H9 (cell line): ENCODE results near the gene NLRC3. TPM values are rescaled to one million over a fixed set of nuclear protein-coding genes. Genes with fewer than 3 reads are reported as not detected.

Experiments
- DNase-seq: peaks from one replicate; pipeline ENCODE4 v3.0.0-alpha.2; 2017
- H2AFZ ChIP-seq: one replicate; pipeline ENCODE4 v1.6.1; 2013; ENCODE audit warnings: mild to moderate bottlenecking, low read length, control low read depth, moderate library complexity
- H2AK5ac ChIP-seq: 2 replicates; pipeline ENCODE4 v1.6.1; 2013; ENCODE audit warnings: low read length, control low read depth, mixed read lengths; ENCODE audit not compliant: insufficient read length
- H2BK120ac ChIP-seq: one replicate; pipeline ENCODE4 v1.6.1; 2013; ENCODE audit warnings: low read depth, mild to moderate bottlenecking, low read length, control low read depth, inconsistent platforms; ENCODE audit not compliant: poor library complexity, severe bottlenecking
- H2BK12ac ChIP-seq: 2 replicates; pipeline ENCODE4 v1.6.1; 2013; ENCODE audit warnings: low read length, control low read depth, mixed read lengths, low read depth; ENCODE audit not compliant: insufficient read length
- H2BK15ac ChIP-seq: 2 replicates; pipeline ENCODE4 v1.6.1; 2013; ENCODE audit warnings: low read depth, low read length, control low read depth
- H2BK20ac ChIP-seq: one replicate; pipeline ENCODE4 v1.6.1; 2013; ENCODE audit warnings: low read depth, mild to moderate bottlenecking, low read length, control low read depth, inconsistent platforms; ENCODE audit not compliant: poor library complexity, severe bottlenecking
- H2BK5ac ChIP-seq: 2 replicates; pipeline ENCODE4 v1.6.1; 2013; ENCODE audit warnings: low read length, control low read depth, mixed read lengths; ENCODE audit not compliant: insufficient read length
- H3K14ac ChIP-seq: 2 replicates; pipeline ENCODE4 v1.6.1; 2013; ENCODE audit warnings: low read length, control low read depth; ENCODE audit not compliant: insufficient read depth
- H3K18ac ChIP-seq: 2 replicates; pipeline ENCODE4 v1.6.1; 2013; ENCODE audit warnings: low read depth, mild to moderate bottlenecking, mixed read lengths, low read length, control low read depth; ENCODE audit not compliant: insufficient read length
- H3K23ac ChIP-seq: 2 replicates; pipeline ENCODE4 v1.6.1; 2013; ENCODE audit warnings: low read length, control low read depth, mixed read lengths, low read depth; ENCODE audit not compliant: insufficient read length
- H3K23me2 ChIP-seq: 2 replicates; pipeline ENCODE4 v1.6.1; 2013; ENCODE audit warnings: low read depth, mild to moderate bottlenecking, mixed read lengths, low read length, control low read depth; ENCODE audit not compliant: insufficient read length, poor library complexity, severe bottlenecking
- H3K27ac ChIP-seq: 2 replicates; pipeline ENCODE4 v1.5.1; 2013; ENCODE audit warnings: low read length, control low read depth, mixed read lengths, low read depth; ENCODE audit not compliant: insufficient read length
- H3K27me3 ChIP-seq: 2 replicates; pipeline ENCODE4 v1.6.1; 2013; ENCODE audit warnings: low read length, control low read depth, inconsistent platforms; ENCODE audit not compliant: insufficient read depth
- H3K4ac ChIP-seq: 2 replicates; pipeline ENCODE4 v1.6.1; 2013; ENCODE audit warnings: low read depth, mild to moderate bottlenecking, control low read depth, inconsistent platforms, low read length, moderate library complexity
- H3K4me1 ChIP-seq: 2 replicates; pipeline ENCODE4 v1.6.1; 2013; ENCODE audit warnings: low read length, control low read depth, inconsistent platforms; ENCODE audit not compliant: insufficient read depth
- H3K4me2 ChIP-seq: 2 replicates; pipeline ENCODE4 v1.6.1; 2013; ENCODE audit warnings: low read length, control low read depth, mixed read lengths; ENCODE audit not compliant: insufficient read length, insufficient read depth
- H3K56ac ChIP-seq: 2 replicates; pipeline ENCODE4 v1.6.1; 2013; ENCODE audit warnings: low read depth, mild to moderate bottlenecking, mixed read lengths, low read length, control low read depth; ENCODE audit not compliant: insufficient read length
- H3K79me1 ChIP-seq: 2 replicates; pipeline ENCODE4 v1.6.1; 2013; ENCODE audit warnings: low read depth, mild to moderate bottlenecking, moderate library complexity, low read length, control low read depth, inconsistent platforms; ENCODE audit not compliant: insufficient read depth, poor library complexity, severe bottlenecking
- H3K79me2 ChIP-seq: 2 replicates; pipeline ENCODE4 v1.6.1; 2013; ENCODE audit warnings: low read length, control low read depth, inconsistent platforms; ENCODE audit not compliant: insufficient read depth
- H3K9ac ChIP-seq: 2 replicates; pipeline ENCODE4 v1.6.1; 2013; ENCODE audit warnings: low read length, control low read depth, mixed read lengths; ENCODE audit not compliant: insufficient read length; ENCODE audit errors: extremely low read depth
- H3K9me3 ChIP-seq: one replicate; pipeline ENCODE4 v1.6.1; 2013; ENCODE audit warnings: low read depth, low read length, inconsistent platforms; ENCODE audit not compliant: control insufficient read depth
- H3T11ph ChIP-seq: one replicate; pipeline ENCODE4 v1.6.1; 2013; ENCODE audit warnings: mild to moderate bottlenecking, low read length, control low read depth, inconsistent platforms
- H4K20me1 ChIP-seq: one replicate; pipeline ENCODE4 v1.6.1; 2013; ENCODE audit not compliant: control insufficient read depth, insufficient read length, insufficient read depth
- H4K5ac ChIP-seq: 2 replicates; pipeline ENCODE4 v1.6.1; 2013; ENCODE audit warnings: low read depth, mild to moderate bottlenecking, mixed read lengths, low read length, control low read depth; ENCODE audit not compliant: insufficient read length
- H4K8ac ChIP-seq: replicated peaks from 2 replicates; pipeline ENCODE4 v1.6.1; 2013; ENCODE audit warnings: low read length, control low read depth, mixed read lengths, low read depth; ENCODE audit not compliant: insufficient read length
- H4K91ac ChIP-seq: 2 replicates; pipeline ENCODE4 v1.6.1; 2013; ENCODE audit warnings: low read depth, mild to moderate bottlenecking, moderate library complexity, mixed read lengths, low read length, control low read depth; ENCODE audit not compliant: insufficient read length
- H3K27ac Mint-ChIP-seq, 3 experiments: 2 replicates in 2 of 3; 3 replicates in 1 of 3; pipeline ENCODE4 v1.8.0; 2020 to 2021; ENCODE audit warnings: mixed read lengths in 3 of 3, mild to moderate bottlenecking in 1 of 3, moderate library complexity in 1 of 3
- H3K27me3 Mint-ChIP-seq: 2 replicates; pipeline ENCODE4 v1.8.0; 2021; ENCODE audit warnings: low read depth, mild to moderate bottlenecking, moderate library complexity, mixed read lengths
- H3K36me3 Mint-ChIP-seq, 3 experiments: 2 replicates in 2 of 3; 3 replicates in 1 of 3; pipeline ENCODE4 v1.8.0; 2020 to 2021; ENCODE audit warnings: low read depth in 3 of 3, mixed read lengths in 3 of 3; ENCODE audit not compliant: insufficient read depth in 1 of 3
- H3K4me1 Mint-ChIP-seq, 2 experiments: 2 replicates each; pipeline ENCODE4 v1.8.0; 2020; ENCODE audit warnings: mixed read lengths in 2 of 2
- H3K4me3 Mint-ChIP-seq, 2 experiments: 2 replicates in 1 of 2; 3 replicates in 1 of 2; pipeline ENCODE4 v1.8.0; 2020 to 2021; ENCODE audit warnings: mild to moderate bottlenecking in 2 of 2, mixed read lengths in 2 of 2, moderate library complexity in 1 of 2
- H3K9me3 Mint-ChIP-seq, 2 experiments: 2 replicates in 1 of 2; 3 replicates in 1 of 2; pipeline ENCODE4 v1.8.0; 2020; ENCODE audit warnings: mild to moderate bottlenecking in 2 of 2, mixed read lengths in 2 of 2, moderate library complexity in 1 of 2
- CTCF ChIP-seq: fragments of 200-600 bp; sonication (generic); conservative IDR thresholded peaks from 3 replicates; pipeline ENCODE4 v1.8.0; 2021; ENCODE audit warnings: antibody characterized with exemption, mild to moderate bottlenecking
- WGBS: extraction: QIAGEN DNeasy Blood & Tissue Kit; methylation state at CpG from one replicate; pipeline ENCODE4 v1.1.7; 2013; ENCODE audit warnings: missing lambda C conversion rate, low lambda C conversion rate, mixed read lengths; ENCODE audit not compliant: insufficient read length; ENCODE audit errors: extremely low coverage; 5-methylcytosine and 5-hydroxymethylcytosine counted together
- total RNA-seq: library from RNA; stranded (reverse); gene quantifications from 2 replicates; pipeline ENCODE4 v1.2.1, GENCODE V29; 2021

NLRC3 gene
- total RNA-seq, 1 experiment from 2014 or later: 0.44 TPM

GRCh38 chr16:3523281-3523680, 53.9 kb downstream of the NLRC3 start:
- H2BK12ac ChIP-seq: no peak overlapping the region
- H3K27ac ChIP-seq: no peak overlapping the region
- H3K9me3 ChIP-seq: no peaks in the 10 kb centered on the region
- no peak overlapping the region for H2BK15ac ChIP-seq
- no peaks in the 10 kb centered on the region for H3K79me2 ChIP-seq
- no peak overlapping the region for H3K4ac ChIP-seq
- H3K4me1 ChIP-seq: no peaks in the 10 kb centered on the region
- H2AFZ ChIP-seq: no peak overlapping the region
- peaks cover 0 to 6% of the 10 kb centered on the region in 2 experiments; a peak in 2 of 4 replicates for H3K4me1 Mint-ChIP-seq
- no peak overlapping the region for H2AK5ac ChIP-seq
- no peak overlapping the region for H4K91ac ChIP-seq
- no peak for TF ChIP-seq CTCF
- H3K23ac ChIP-seq: no peak overlapping the region
- no peaks in the 10 kb centered on the region for H3K23me2 ChIP-seq
- H3K27ac Mint-ChIP-seq: no peak overlapping the region
- no peak overlapping the region for H3T11ph ChIP-seq
- no CpG with 5 or more reads among the region's 3 CpGs for WGBS
- peaks cover 11% of the 10 kb centered on the region in 2 experiments; a peak in 4 of 5 replicates for H3K9me3 Mint-ChIP-seq
- no peak overlapping the region for H2BK5ac ChIP-seq
- no peak overlapping the region for H3K14ac ChIP-seq
- no peak overlapping the region for H4K8ac ChIP-seq
- H3K79me1 ChIP-seq: no peaks in the 10 kb centered on the region
- no peak overlapping the region for H2BK20ac ChIP-seq
- no peak overlapping the region for H3K9ac ChIP-seq
- H3K4me2 ChIP-seq: no peak overlapping the region
- no peak overlapping the region for H2BK120ac ChIP-seq
- H3K18ac ChIP-seq: no peak overlapping the region
- H3K27me3 Mint-ChIP-seq: no peaks in the 10 kb centered on the region
- H3K4me3 Mint-ChIP-seq: no peak overlapping the region
- peaks cover 23 to 44% (median 39%) of the 10 kb centered on the region in 3 experiments for H3K36me3 Mint-ChIP-seq
- no peaks in the 10 kb centered on the region for H3K27me3 ChIP-seq
- H4K20me1 ChIP-seq: no peaks in the 10 kb centered on the region
- no peak overlapping the region for H4K5ac ChIP-seq
- no peak overlapping the region for H3K56ac ChIP-seq
- no peak for DNase-seq
